GM21360 (cell line): ENCODE data around the gene TMEM63B.
A peak's percentile ranks its signal among the peaks of the same experiment; 100 is the strongest.
"Not testable (repeated sequence)": the region's sequence is repeated elsewhere in the genome, so short reads cannot be mapped to it uniquely, and the experiment has no call there.

Source experiments
- ATAC-seq: cut with Tn5 transposase; IDR thresholded peaks from one replicate; pipeline ENCODE4 v1.9.1; 2021; ENCODE audit warnings: mild to moderate bottlenecking, moderate library complexity; ENCODE audit not compliant: unreplicated experiment

TMEM63B gene

GRCh38 chr6:44188819-44189218, 61.5 kb downstream of the TMEM63B start:
- ATAC-seq: no peak

- ATAC-seq: no peak
These were observed 61.9 kb downstream of the TMEM63B start for GRCh38 chr6:44189257-44189656.

- peak; percentile 67 for ATAC-seq
These were observed 63.4 kb downstream of the TMEM63B start for GRCh38 chr6:44190715-44191114.

- no peak for ATAC-seq
These were observed 65.2 kb downstream of the TMEM63B start for GRCh38 chr6:44192428-44193041.

GRCh38 chr6:44193307-44193910, 66.1 kb downstream of the TMEM63B start:
- no peak for ATAC-seq

GRCh38 chr6:44194326-44194725, 67.0 kb downstream of the TMEM63B start:
- no peak for ATAC-seq

GRCh38 chr6:44196351-44196750, 69.0 kb downstream of the TMEM63B start:
- ATAC-seq: not testable (repeated sequence)

- no peak for ATAC-seq
These were observed 71.3 kb downstream of the TMEM63B start for GRCh38 chr6:44198684-44199083.

- no peak for ATAC-seq
These were observed 72.5 kb downstream of the TMEM63B start for GRCh38 chr6:44199883-44200282.

- ATAC-seq: no peak
These were observed 73.8 kb downstream of the TMEM63B start for GRCh38 chr6:44201200-44201599.

- no peak for ATAC-seq
These were observed 74.4 kb downstream of the TMEM63B start for GRCh38 chr6:44201638-44202303.

GRCh38 chr6:44202332-44202971, 75.1 kb downstream of the TMEM63B start:
- no peak for ATAC-seq

GRCh38 chr6:44202972-44203750, 75.8 kb downstream of the TMEM63B start:
- ATAC-seq: no peak

GRCh38 chr6:44203955-44204354, 76.6 kb downstream of the TMEM63B start:
- ATAC-seq: no peak
